ENCODE results near the gene TSC22D2. TPM values are rescaled to one million over a fixed set of nuclear protein-coding genes. Genes with fewer than 3 reads are reported as not detected.
A peak's percentile ranks its signal among the peaks of the same experiment; 100 is the strongest.
"Not testable (repeated sequence)": the region's sequence is repeated elsewhere in the genome, so short reads cannot be mapped to it uniquely, and the experiment has no call there.

TSC22D2 gene
- total RNA-seq, 1 experiment from 2014 or later: 12.9 TPM

DNA sequence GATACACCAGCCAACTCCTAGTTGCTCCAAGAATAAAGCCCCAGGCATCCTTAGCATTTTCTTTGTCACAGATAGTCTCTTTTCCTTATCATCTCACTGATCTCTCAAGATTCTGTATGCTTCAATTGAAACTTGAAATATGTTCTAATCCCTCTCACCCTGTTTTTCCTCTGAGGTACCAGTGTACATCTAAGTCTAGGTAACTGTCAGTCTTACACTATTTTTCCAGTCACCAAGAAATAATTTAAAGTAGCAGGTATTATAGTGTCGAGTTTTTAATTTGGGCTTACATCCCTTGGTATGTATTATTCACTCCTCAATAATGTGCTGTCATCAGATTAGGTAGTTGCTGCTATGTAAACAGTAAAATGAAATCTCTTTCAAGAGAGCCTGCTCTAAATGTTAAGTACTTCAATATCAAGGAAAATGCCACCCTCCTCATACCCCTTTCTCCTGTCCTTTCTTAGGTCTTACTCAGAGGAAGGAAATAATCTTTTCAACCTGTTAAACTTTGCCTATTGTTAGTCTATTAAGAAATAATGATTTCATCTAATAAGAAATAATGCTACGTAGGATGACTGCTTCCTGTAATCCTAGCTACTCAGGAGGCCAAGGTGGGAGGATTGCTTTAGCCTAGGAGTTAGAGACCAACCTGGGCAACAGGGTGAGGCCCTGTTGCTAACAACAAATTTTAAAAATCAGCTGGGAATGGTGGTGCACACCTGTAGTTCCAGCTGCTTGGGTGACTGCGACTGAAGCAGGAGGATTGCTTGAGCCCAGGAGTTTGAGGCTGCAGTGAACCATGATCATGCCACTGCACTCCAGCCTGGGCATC lies 39.8 kb downstream of the TSC22D2 start:
- peak; percentile 53 for DNase-seq (ENCODE audit: low spot score)

DNA sequence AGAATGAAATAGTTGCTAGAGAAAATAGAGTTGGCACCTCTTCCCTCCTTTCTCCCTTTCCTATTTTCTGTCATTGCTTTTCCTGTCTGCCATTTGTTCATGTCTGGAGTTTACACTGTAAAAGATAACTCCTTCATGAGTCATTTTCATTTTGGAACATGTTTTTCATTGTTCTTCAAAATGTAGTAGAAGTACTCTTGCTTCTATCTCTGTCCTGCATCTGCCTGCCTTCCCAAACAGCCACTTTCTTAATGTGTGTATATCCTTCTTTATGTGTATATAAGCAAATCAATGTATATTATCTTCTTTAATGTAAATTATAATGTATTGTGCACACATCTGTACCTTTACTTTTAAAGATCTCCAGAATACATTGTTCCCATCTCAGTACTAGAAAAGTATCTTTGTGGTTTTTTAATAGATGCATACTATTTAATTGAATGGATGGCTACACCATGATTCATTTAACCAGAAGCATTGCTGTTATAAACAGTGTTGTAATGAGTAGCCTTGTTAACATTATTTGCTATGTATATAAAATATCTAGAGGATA lies 41.1 kb downstream of the TSC22D2 start:
- peak; percentile 78 for DNase-seq (ENCODE audit: low spot score)

DNA sequence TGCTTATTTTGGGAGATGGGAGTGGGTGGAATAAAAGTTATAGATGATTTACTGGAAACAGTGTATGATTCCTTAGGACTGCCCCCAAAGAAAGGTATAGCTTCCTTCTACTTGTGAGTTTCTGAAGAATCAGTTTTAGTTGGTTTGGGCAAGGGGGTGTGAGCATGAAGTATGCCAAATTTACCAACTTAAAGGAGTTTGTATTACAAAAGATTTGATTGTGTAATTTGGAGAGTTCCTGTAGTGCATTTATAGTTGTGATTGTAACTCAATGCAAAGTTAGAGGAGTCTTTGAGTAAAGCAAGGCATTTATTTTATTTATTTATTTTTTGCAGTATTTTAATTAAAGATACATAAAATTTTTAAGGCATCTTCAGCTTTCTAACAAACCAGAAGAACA lies 42.8 kb downstream of the TSC22D2 start:
- no peak for DNase-seq (ENCODE audit: low spot score)

DNA sequence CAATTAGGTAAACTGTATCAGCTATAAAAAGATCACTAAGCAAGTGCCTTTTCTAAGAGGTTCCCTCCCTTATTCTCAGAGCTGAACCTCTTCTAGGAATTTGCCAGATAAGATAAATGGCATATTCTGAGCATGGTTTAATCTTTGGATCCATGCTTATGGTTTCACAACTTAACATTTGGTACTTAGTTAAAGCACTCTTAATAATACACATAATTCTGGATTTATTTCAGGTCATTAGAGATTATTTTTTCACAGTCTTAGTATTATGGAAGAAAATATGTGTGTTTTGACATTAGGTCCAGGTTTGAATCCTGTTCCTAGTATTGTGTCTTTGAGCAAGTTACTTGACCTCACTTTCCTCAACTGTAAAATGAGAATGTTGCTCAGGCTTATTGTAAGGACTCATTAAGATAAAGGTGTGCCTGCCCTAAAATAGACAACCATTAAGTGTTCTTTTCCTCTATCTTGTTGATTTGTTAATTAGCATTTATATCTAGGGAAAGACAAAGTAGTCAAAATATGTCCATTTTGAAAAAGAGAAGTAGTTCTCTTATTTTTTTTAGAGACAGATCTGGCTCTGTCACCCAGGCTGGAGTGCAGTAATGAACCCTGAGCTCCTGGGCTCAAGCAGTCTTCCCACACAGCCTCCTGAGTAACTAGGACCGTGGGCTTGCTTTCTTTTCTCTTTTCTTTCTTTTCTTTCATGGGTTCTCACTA lies 43.4 kb downstream of the TSC22D2 start:
- DNase-seq (ENCODE audit: low spot score): no peak

DNA sequence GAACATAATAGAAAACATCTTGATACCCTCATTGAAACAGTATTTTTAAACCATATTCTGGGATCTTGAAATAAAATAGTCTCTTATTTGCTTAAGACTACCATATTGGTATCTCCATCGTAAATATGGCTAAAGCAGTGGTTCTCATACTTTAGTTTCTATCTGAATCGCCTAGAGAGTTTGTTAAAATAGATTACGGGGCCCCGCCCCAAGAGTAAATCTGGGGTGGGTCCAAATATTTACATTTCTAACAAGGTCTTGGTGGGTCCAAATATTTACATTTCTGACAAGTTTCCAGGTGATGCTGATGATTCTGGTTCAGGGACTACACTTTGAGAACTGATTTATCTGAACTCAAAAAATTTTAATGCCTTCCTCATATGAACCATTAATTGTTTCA lies 45.3 kb downstream of the TSC22D2 start:
- no peak for DNase-seq (ENCODE audit: low spot score)

DNA sequence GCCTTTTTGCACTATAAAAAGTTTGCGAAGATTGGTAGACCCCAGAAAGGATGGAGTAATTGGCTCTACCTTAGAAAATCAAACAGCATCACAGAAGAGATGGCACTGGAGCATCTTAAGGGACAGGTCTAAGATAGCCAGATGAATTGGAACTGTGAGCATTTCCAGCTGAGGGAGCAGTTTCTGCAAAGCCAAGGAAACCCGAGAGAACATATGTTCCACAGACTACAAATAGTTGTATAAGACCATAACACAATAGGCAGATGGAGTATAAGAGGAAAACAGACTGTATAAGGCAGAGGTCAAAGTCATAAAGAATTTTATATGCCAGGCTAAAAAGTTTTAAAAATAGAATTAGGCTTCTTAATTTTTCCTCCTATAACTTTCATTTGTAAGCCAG lies 46.0 kb downstream of the TSC22D2 start:
- no peak for DNase-seq (ENCODE audit: low spot score)

DNA sequence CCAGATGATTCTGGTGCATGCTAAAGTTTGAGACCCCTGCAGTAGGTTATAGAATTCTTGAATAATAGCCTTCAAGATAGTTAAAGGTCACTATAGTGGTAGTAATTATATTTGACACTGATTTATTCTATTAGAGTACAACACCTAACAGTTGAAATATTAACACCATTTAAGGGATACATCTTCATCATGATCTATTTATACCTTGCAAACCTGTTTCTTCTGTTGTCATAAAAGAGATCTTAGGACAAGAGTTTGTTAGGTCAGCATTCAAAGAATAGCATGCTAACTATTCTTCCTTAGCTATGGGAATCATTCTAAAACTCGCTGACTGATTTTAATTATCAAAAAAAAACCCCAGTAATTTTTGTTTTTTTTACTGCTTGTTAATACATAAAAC lies 46.5 kb downstream of the TSC22D2 start:
- no peak for DNase-seq (ENCODE audit: low spot score)

DNA sequence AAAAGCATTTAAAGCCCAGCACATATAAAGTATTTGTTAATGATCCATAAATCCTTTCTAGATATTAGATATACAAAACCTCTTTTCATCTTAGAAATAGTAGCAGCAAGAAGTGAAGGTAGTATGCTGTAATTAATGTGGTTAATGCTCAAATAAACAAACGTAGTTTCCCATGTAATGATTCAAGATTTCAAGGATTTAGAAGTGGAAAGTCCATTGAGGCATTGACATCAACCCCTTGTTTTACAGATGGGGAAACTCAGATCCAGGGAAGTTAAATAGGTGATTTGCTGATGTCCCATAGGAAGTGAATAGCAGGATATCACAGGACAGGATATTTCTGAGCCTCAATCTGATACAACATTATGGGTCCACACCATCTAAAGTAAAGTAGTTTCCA lies 47.2 kb downstream of the TSC22D2 start:
- no peak for DNase-seq (ENCODE audit: low spot score)

DNA sequence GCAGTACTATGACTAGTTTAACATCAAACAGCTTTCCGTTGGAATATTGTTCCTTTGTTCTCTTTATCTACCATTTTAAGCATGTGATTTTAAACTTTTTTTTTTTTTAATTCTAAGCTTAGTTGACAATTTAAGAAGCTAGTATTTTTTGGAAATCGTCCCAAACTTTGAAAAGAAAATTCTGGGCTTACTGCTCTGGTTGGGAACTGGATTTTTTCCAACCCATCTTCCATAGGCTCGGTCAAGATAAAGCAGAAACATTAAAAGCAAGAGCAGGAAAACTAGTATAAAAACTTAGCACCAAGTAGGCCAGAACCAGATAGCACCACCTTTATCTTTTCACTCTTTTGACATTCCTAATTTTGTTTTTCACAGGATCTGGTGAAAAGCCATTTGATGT lies 49.9 kb downstream of the TSC22D2 start:
- no peak for DNase-seq (ENCODE audit: low spot score)

DNA sequence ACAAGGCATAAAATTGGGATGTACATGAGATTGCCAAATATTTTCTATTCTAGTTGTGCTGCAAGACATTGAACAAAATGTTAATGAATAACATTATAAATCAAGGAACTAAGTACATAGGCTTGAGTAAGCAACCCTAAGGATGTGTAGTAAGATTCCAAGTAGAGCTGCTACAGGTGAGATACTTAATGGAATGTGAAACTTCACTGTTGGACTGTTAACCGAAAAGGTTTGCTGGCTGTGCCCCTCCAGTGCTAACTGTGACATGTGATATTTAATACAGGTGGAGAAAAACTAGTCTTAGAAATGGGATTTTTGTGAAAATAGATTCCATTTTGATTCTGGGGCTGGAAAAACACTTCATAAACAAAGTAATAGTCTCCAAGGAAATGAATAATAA lies 52.4 kb downstream of the TSC22D2 start:
- DNase-seq (ENCODE audit: low spot score): no peak

DNA sequence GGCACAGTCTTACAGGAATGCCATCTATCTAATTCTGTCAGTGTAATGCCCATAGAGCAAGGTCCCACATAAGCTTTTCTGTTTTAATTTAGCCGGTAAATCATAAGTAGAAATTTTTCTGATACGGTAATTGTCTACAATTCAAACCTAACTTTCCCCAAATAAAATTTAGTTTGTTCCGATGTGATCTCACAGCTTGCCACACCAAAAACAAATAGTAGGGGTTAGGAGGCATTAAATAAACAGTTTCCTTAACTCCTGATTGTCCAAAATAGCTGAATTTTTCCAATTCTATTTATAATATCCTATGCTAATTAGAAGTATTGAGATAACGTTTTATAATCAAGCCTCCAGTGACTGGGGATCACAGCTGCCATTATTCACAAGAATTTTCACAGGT lies 53.3 kb downstream of the TSC22D2 start:
- DNase-seq (ENCODE audit: low spot score): no peak

DNA sequence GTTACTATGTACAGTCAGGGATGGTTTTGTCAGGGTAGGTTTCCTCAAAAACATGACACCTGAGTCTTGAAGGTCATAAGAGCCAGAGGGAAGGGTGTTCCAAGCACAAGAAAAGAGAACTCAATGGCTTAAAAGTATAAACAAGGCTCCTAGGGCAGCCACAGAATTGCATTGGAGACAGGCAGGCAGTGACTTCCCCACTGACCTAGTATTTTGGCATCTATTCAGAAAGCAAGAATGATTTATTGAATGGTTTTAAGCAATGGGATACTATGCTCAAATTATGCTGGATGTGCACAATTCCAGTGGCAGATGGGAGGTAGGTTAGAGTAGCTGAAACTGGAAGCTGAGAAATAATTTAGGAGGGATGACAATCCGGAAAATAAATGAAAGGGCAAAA lies 54.0 kb downstream of the TSC22D2 start:
- no peak for DNase-seq (ENCODE audit: low spot score)

DNA sequence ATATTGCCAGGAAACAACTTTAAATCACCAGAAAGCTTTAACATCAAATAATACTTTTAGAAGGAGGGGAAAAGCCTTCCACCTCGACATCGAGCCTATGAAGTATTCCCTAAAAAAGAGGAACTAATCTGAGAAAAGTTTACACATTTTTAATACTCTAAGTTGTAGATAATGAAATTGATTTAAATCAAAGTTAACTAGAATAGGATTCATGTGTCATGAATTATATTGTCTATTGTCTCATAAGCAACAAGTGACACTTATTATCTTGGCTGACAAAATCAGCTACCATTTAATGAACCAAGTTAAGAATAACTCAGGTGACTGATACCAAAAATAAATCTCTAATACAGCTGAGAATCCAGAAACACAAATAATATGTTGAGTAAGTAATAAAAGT lies 56.6 kb downstream of the TSC22D2 start:
- no peak for DNase-seq (ENCODE audit: low spot score)

DNA sequence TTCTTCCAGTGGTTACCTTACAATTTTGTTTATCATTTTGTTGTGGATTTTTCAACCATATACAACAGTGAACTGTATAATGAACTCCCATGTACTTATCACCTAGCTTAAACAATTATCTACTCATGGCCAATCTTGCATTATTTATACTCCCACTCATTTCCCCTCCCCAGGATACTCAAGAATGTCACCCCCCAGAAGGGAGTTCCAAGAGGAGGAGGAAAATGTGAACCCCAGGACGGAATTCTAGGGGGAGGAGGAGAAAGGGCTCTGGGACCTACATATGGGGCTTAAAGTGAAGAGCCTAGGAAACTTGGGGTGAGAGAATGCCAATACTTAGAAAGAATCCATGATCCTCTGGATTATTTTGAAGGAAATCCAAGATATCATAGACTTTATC lies 59.3 kb downstream of the TSC22D2 start:
- no peak for DNase-seq (ENCODE audit: low spot score)

DNA sequence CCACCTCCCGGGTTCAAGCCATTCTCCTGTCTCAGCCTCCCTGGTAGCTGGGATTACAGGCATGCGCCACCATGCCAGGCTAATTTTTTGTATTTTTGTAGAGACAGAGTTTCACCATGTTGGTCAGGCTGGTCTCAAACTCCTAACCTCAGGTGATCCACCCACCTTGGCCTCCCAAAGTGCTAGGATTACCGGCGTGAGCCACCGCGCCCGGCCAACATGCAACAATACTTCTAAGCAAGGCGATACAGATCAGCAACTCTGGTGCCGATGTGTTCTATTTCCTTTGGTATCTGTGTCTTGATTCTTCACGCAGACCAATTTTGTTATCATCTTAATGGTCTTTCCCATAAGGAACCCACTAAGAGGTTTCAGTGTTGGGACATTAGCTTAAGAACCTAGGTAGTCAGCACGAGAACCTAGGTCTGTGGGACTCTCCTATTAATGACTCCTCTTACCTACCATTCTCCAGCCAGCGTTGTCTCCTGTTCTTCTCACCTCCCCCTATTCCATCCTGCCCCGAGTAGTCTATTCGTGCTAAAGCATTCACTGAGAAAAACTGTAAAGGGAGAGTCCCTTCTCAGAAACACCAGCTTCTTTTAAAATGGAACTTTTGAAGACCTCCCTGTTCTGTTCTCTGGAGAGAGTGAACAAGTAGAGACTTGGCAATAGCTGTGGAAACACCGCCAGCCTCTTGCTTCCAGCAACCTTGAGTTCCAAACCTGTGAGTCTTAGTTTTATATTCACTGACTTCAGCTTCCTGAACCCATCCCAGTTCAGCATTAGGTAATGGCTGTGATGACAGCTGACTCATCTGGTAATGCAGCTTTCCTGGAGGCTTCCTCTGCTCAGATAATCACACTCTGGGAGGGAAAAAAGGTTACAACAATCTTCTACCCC lies 61.2 kb downstream of the TSC22D2 start:
- peak; percentile 98 for DNase-seq (ENCODE audit: low spot score)

DNA sequence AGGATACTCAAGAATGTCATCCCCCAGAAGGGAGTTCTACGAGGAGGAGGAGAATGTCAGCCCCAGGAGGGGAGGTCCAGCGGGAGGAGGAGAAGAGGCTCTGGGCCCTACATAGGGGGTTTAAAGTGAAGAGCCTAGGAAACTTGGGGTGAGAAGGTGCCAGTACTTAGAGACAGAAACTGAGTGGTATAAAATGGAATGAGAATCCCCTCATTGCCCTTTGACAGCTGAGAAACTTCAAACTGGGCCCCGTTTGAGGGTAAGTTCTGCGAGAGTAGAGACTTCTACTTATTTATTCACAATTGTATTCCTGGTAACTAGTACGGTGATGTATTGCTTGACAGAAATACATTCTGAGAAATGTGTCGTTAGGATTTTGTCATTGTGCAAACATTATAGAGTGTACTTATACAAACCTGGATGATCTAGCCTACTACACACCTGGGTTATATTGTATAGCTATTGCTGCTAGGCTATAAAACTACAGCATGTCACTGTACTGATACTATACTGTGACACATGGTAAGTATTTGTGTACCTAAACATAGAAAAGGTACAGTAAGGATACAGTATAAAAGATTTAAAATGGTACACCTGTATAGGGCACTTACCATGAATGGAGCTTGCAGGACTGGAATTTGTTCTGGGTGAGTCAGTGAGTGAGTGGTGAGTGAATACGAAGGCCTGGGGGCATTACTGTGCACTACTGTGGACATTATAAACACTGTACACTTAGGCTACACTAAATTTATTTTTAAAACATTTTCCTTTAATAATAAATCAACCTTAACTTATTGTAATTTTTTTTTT lies 62.0 kb downstream of the TSC22D2 start:
- DNase-seq (ENCODE audit: low spot score): peak; percentile 72

DNA sequence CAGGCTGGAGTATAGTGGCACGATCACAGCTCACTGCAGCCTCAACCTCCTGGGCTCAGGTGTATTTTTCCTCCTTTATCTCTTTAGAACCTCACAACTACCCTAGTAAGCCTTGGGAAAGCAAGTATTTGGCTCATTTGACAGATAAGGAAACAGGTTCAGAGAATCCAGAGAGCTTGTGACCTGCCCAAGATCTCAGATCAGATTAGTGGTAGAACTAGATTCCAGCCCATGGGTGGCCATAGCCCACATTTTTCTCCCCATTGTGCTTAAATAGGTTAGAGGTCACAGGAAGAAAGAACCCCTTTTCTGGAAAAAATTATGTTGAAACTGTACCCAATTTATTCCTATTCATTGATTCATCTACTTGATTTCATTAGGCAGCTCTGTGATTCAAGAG lies 64.3 kb downstream of the TSC22D2 start:
- DNase-seq (ENCODE audit: low spot score): no peak

DNA sequence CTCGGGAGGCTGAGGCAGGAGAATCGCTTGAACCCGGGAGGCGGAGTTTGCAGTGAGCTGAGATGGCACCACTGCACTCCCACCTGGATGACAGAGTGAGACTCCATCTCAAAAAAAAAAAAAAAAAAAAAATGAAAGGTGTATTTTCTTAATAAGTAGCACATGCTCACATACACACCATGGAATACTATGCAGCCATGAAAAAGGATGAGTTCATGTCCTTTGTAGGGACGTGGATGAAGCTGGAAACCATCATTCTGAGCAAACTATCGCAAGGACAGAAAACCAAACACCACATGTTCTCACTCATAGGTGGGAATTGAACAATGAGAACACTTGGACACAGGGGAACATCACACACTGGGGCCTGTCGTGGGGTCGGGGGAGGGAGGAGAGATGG lies 65.1 kb downstream of the TSC22D2 start:
- DNase-seq (ENCODE audit: low spot score): not testable (repeated sequence)

DNA sequence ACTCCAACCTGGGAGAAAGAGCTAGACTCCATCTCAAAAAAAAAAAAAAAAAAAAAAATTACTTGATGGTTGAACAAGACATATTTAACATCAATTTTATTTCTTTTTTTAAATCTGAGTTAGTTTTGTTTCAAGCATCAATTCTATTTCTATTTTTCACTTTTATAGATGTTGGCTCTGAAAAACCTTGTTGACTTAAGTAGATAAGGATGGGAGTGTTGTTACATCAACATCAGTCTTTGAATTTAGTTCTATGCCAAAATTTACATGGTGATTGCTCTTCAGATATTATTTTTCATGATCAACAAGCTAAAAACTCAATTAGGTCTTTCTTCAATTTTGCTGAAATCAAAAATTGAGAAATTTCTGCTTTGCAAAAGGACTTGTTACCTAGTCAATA lies 71.3 kb downstream of the TSC22D2 start:
- DNase-seq (ENCODE audit: low spot score): no peak

DNA sequence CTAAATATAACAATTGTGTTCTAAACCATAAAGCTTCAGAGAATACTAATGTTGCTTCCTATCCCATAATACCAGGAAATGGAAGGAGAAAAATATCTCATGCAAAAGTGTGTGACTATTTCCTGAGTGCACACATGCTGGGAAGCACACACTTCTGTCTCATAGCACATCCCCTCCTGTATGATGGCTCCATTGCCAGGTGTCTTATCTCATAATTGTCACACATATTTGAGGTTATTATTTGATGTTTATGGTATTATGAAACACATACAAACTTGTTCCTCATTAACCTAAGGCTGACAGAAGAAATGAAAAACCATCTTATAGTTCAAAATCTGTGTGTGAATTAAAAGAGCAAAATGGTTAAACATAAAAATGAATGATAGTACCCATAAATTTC lies 72.8 kb downstream of the TSC22D2 start:
- no peak for DNase-seq (ENCODE audit: low spot score)

DNA sequence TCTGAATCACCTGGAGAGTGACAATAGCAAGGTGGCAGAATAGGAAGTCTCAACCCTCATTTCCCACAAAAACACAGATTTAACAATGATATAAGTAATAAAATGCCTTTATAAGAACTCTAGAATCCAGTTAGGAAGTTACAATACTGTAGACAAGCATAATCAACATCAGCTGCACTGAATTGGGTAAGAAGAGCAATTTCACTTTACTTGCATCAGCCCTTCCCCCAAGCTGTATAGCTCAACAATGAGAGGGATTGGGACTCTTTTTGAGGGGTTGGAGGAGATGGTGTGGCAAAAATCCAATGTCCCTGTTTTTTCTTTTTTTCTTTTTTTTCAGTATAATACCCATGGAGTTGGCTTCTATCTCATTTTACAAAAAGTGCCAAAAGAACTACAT lies 75.1 kb downstream of the TSC22D2 start:
- DNase-seq (ENCODE audit: low spot score): no peak

Data from A172 (cell line).